ENCODE results near the gene RPRD1A. TPM values are rescaled to one million over a fixed set of nuclear protein-coding genes. Genes with fewer than 3 reads are reported as not detected.

Gene RPRD1A
- total RNA-seq, 1 donor from 2014 or later, result 52.4 TPM

GRCh38 chr18:35949090-35949489 lies 118.3 kb downstream of the RPRD1A start:
- Mint-ChIP-seq H3K27me3 (peaks cover 14% of the 10 kb centered on the region), H3K4me3 (peak overlapping the region; percentile 91), H3K36me3 (no peaks in the 10 kb centered on the region), H3K27ac (no peak overlapping the region), H3K4me1 (ENCODE audit: unreplicated experiment) (peaks cover 10% of the 10 kb centered on the region), H3K9me3 (no peaks in the 10 kb centered on the region)
- no peak for TF ChIP-seq CTCF (conservative IDR thresholded peaks at IDR 0.05)
- DNase-seq (ENCODE audit: extremely low spot score, unreplicated experiment), result no peak

- no peak for TF ChIP-seq CTCF (conservative IDR thresholded peaks at IDR 0.05)
- no peaks in the 10 kb centered on the region for H3K9me3 Mint-ChIP-seq
- no peak overlapping the region for H3K4me3 Mint-ChIP-seq
- no peak overlapping the region for H3K27ac Mint-ChIP-seq
- no peaks in the 10 kb centered on the region for H3K36me3 Mint-ChIP-seq
- no peak for DNase-seq (ENCODE audit: extremely low spot score, unreplicated experiment)
- peaks cover 14% of the 10 kb centered on the region for H3K27me3 Mint-ChIP-seq
- peaks cover 10% of the 10 kb centered on the region for H3K4me1 Mint-ChIP-seq (ENCODE audit: unreplicated experiment)
These were observed 119.3 kb downstream of the RPRD1A start for GRCh38 chr18:35948080-35948479.

DNA sequence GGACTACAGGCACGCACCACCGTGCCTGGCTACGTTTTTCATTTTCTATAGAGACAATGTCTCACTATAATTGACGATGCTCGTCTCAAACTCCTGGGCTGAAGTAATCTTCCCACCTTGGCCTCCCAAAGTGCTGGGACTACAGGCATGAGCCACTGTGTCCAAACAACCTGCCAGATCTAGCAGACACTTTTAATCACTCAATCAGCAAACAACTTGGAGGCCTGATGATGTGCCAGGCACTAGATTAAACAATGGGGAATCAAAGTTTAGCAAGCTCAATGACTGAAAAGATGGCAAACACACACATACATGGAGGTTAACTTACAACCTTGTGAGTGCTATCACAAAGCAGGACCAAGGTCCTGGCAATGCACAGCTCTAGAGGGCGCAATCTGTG lies 124.7 kb downstream of the RPRD1A start:
- no peak for DNase-seq (ENCODE audit: extremely low spot score, unreplicated experiment)
- Mint-ChIP-seq H3K36me3 (no peaks in the 10 kb centered on the region), H3K27me3 (no peaks in the 10 kb centered on the region), H3K9me3 (no peaks in the 10 kb centered on the region), H3K4me3 (no peak overlapping the region), H3K27ac (no peak overlapping the region), H3K4me1 (ENCODE audit: unreplicated experiment) (no peaks in the 10 kb centered on the region)
- no peak for TF ChIP-seq CTCF (conservative IDR thresholded peaks at IDR 0.05)

- H3K27ac Mint-ChIP-seq, result no peak overlapping the region
- H3K9me3 Mint-ChIP-seq, result no peaks in the 10 kb centered on the region
- no peaks in the 10 kb centered on the region for H3K36me3 Mint-ChIP-seq
- no peak overlapping the region for H3K4me3 Mint-ChIP-seq
- no peak for TF ChIP-seq CTCF (conservative IDR thresholded peaks at IDR 0.05)
- no peak for DNase-seq (ENCODE audit: extremely low spot score, unreplicated experiment)
- H3K27me3 Mint-ChIP-seq, result no peaks in the 10 kb centered on the region
- no peaks in the 10 kb centered on the region for H3K4me1 Mint-ChIP-seq (ENCODE audit: unreplicated experiment)
These were observed 125.2 kb downstream of the RPRD1A start for GRCh38 chr18:35942133-35942532.

GRCh38 chr18:35941299-35941698 lies 126.1 kb downstream of the RPRD1A start:
- no peaks in the 10 kb centered on the region for H3K27me3 Mint-ChIP-seq

More at GRCh38 chr18:35941299-35941698, 126.1 kb downstream of the RPRD1A start:
- no peak for TF ChIP-seq CTCF (conservative IDR thresholded peaks at IDR 0.05)
- Mint-ChIP-seq H3K4me1 (ENCODE audit: unreplicated experiment) (no peaks in the 10 kb centered on the region), H3K36me3 (no peaks in the 10 kb centered on the region), H3K4me3 (no peak overlapping the region), H3K9me3 (no peaks in the 10 kb centered on the region), H3K27ac (no peak overlapping the region)
- no peak for DNase-seq (ENCODE audit: extremely low spot score, unreplicated experiment)

Other genes with a start within 250 kb of the RPRD1A start
- gene SLC39A6, start 61.8 kb upstream of the RPRD1A start, total RNA-seq (ENCODE audit: low replicate concordance), result 29.7 and 48.7 TPM in 2 replicates
- 79.2 and 94.6 TPM in 2 replicates for gene ELP2, start 62.3 kb upstream of the RPRD1A start, total RNA-seq (ENCODE audit: low replicate concordance)
- gene MOCOS, start 119.9 kb upstream of the RPRD1A start, total RNA-seq (ENCODE audit: low replicate concordance), result 2.4 and 3.2 TPM in 2 replicates
- 3.8 and 5.3 TPM in 2 replicates for gene FHOD3, start 230.2 kb upstream of the RPRD1A start, total RNA-seq (ENCODE audit: low replicate concordance)